Measurements from ENCODE around the gene PTOV1. TPM values are rescaled to one million over a fixed set of nuclear protein-coding genes. Genes with fewer than 3 reads are reported as not detected.

The PTOV1 gene
- total and polyA plus RNA-seq, 12 donors = 67.8 to 220 (median 91.4) TPM

GRCh38 chr19:49812997-49813861 is 37.7 kb upstream of the PTOV1 start, which contains the start of gene FUZ:
TSS of gene FUZ (minus strand) at chr19:49813292. CDS start at chr19:49813106, 186 bp downstream.
- Histone ChIP-seq H3K4me3 (peak within 1 kb of the TSS; percentile 42 to 86 (median 64)), H3K9me3 (no peaks in the 10 kb centered on the region), H3K27me3 (no peaks in the 10 kb centered on the region), H3K4me1 (peaks cover 8 to 47% (median 32%) of the 10 kb centered on the region in 9 donors), H3K36me3 (no peaks in the 10 kb centered on the region), H3K27ac (peak within 1 kb of the TSS; percentile 79 to 95 (median 88))
- 0% methylated on average over 45 of the region's 45 CpGs for WGBS, 2 donors
- peak in 6 of 9 donors; percentile 15 to 60 (median 42) for TF ChIP-seq CTCF (IDR thresholded peaks at IDR 0.05)
- ATAC-seq = peak; percentile 73 to 87 (median 78)
- DNase-seq = peak; percentile 94 to 98
- intact Hi-C loops (cut with DNase I) = loop anchor here in 5 of 10 donors (1.0 to 5.0 kb wide), 4 partner anchors 39 to 64 kb away; partner anchors contain the start of genes PTOV1 (in 3 of the 5), AKT1S1 (in 1 of the 5), AP2A1 (in 1 of the 5) and TBC1D17 (in 1 of the 5)

- TF ChIP-seq CTCF (IDR thresholded peaks at IDR 0.05) = no peak
- peak overlapping the region in 8 of 10 donors; percentile 42 to 86 (median 66) for H3K4me3 ChIP-seq
- H3K36me3 ChIP-seq = no peaks in the 10 kb centered on the region
- no peaks in the 10 kb centered on the region for H3K27me3 ChIP-seq
- H3K27ac ChIP-seq = peak overlapping the region; percentile 79 to 95 (median 88)
- H3K9me3 ChIP-seq = no peaks in the 10 kb centered on the region
- DNase-seq (no peak), ATAC-seq (no peak)
- intact Hi-C loops (cut with DNase I) = loop anchor here in 4 of 10 donors (5.0 kb wide), 2 partner anchors 38 to 47 kb away; partner anchors contain the start of genes PTOV1 (in 3 of the 4) and AP2A1 (in 1 of the 4)
- 63 to 68% methylated on average over 1 of the region's 1 CpG for whole genome bisulfite sequencing, 2 donors
- H3K4me1 ChIP-seq = peaks cover 8 to 50% (median 34%) of the 10 kb centered on the region in 9 donors
Measured at GRCh38 chr19:49814010-49814409, 36.9 kb upstream of the PTOV1 start.

GRCh38 chr19:49816590-49816989 is 34.4 kb upstream of the PTOV1 start:
- WGBS, 2 donors = 87% methylated on average over 14 of the region's 14 CpGs
- ATAC-seq = no peak
- peaks cover 5 to 52% (median 40%) of the 10 kb centered on the region in 9 donors for H3K4me1 ChIP-seq
- H3K9me3 ChIP-seq = no peaks in the 10 kb centered on the region
- H3K36me3 ChIP-seq = peaks cover 0 to 15% (median 0%) of the 10 kb centered on the region in 9 donors
- H3K4me3 ChIP-seq = no peak overlapping the region
- no peak for TF ChIP-seq CTCF (IDR thresholded peaks at IDR 0.05)
- DNase-seq = no peak
- intact Hi-C loops (cut with DNase I) = loop anchor here in 4 of 10 donors (2.0 to 5.0 kb wide), 3 partner anchors 34 to 51 kb away; partner anchors contain the start of genes PNKP (in 4 of the 4) and PTOV1 (in 2 of the 4)
- peak overlapping the region; percentile 61 to 98 (median 96) for H3K27ac ChIP-seq
- H3K27me3 ChIP-seq = no peaks in the 10 kb centered on the region

GRCh38 chr19:49817964-49818648 is 32.9 kb upstream of the PTOV1 start, which contains the start of gene MED25:
TSS of gene MED25 (plus strand) at chr19:49818289. CDS start at chr19:49818342, 53 bp downstream.
- no peaks in the 10 kb centered on the region for H3K27me3 ChIP-seq
- H3K36me3 ChIP-seq = peaks cover 0 to 20% (median 0%) of the 10 kb centered on the region in 9 donors
- intact Hi-C loops (cut with DNase I) = loop anchor here in 5 of 10 donors (1.0 to 5.0 kb wide), 5 partner anchors 33 to 52 kb away; partner anchors contain the start of genes PNKP (in 4 of the 5) and PTOV1 (in 3 of the 5)
- 0 to 1% methylated on average over 57 of the region's 57 CpGs for WGBS, 2 donors
- DNase-seq (peak; percentile 85 to 87), ATAC-seq (peak; percentile 75 to 83 (median 78))
- H3K9me3 ChIP-seq = no peaks in the 10 kb centered on the region
- peak in 6 of 9 donors; percentile 27 to 59 (median 36) for TF ChIP-seq CTCF (IDR thresholded peaks at IDR 0.05)
- peaks cover 5 to 44% (median 38%) of the 10 kb centered on the region in 9 donors for H3K4me1 ChIP-seq
- peak within 1 kb of the TSS; percentile 83 to 98 (median 96) for H3K27ac ChIP-seq
- peak within 1 kb of the TSS; percentile 49 to 93 (median 86) for H3K4me3 ChIP-seq

Data from heart right ventricle (tissue), 16 donors.